ENCODE data around the gene RASGRP1. TPM values are rescaled to one million over a fixed set of nuclear protein-coding genes. Genes with fewer than 3 reads are reported as not detected.

Gene RASGRP1
- total RNA-seq, 1 experiment from 2014 or later = 2.8 TPM

DNA sequence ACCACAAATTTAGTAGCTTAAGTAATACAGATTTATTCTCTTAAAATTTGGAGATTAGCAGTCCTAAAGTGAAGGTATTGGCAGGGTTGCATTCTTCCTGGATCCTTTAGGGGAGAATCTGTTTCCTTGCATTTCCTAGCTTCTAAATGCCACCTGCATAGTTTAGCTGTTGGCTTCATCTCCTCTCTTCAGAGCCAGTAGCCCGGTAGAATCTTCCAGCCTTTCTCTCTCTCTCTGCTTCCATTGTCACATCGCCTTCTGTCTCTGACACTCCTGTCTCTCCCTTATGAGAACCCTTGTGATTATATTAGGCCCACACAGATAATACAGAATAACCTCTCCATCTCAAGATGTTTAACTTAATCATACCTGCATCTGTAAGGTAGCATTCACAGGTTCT lies 89.3 kb downstream of the RASGRP1 start:
- CTCF ChIA-PET = interaction anchor here (1.8 to 2.6 kb wide), 4 partner anchors 21 to 216 kb away, joined by 8 to 9 read pairs (median 8); partner anchors contain the start of genes FAM98B and RASGRP1
- Mint-ChIP-seq H3K9me3 (no peaks in the 10 kb centered on the region), H3K27ac (no peak overlapping the region), H3K4me3 (no peak overlapping the region), H3K36me3 (peaks cover 34% of the 10 kb centered on the region), H3K4me1 (no peaks in the 10 kb centered on the region), H3K27me3 (ENCODE audit: low read depth) (no peaks in the 10 kb centered on the region)
- POLR2A ChIA-PET = no interaction called here
- ATAC-seq (no peak), DNase-seq (ENCODE audit: low spot score) (no peak)
- TF ChIP-seq NFYB (CRISPR knock-in tag; conservative IDR thresholded peaks at IDR 0.05; ENCODE audit: low read depth) (no peak), PRDM15 (CRISPR knock-in tag; IDR thresholded peaks at IDR 0.05) (no peak), ATF1 (CRISPR knock-in tag; IDR thresholded peaks at IDR 0.05) (no peak), NR3C1 (CRISPR knock-in tag; conservative IDR thresholded peaks at IDR 0.05; ENCODE audit: low read depth) (no peak), ELF4 (CRISPR knock-in tag; IDR thresholded peaks at IDR 0.05; ENCODE audit: low read depth) (no peak), ZNF219 (CRISPR knock-in tag; IDR thresholded peaks at IDR 0.05; ENCODE audit: borderline replicate concordance) (no peak), ZMAT4 (CRISPR knock-in tag; IDR thresholded peaks at IDR 0.05) (no peak), IRF1 (CRISPR knock-in tag; IDR thresholded peaks at IDR 0.05) (no peak), CREB1 (CRISPR knock-in tag; IDR thresholded peaks at IDR 0.05) (no peak), ZNF263 (CRISPR knock-in tag; IDR thresholded peaks at IDR 0.05; ENCODE audit: low read depth) (no peak)
- TF ChIP-seq, protein P1, sequence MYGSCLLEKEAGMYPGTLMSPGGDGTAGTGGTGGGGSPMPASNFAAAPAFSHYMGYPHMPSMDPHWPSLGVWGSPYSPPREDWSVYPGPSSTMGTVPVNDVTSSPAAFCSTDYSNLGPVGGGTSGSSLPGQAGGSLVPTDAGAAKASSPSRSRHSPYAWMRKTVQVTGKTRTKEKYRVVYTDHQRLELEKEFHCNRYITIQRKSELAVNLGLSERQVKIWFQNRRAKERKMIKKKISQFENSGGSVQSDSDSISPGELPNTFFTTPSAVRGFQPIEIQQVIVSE (CRISPR knock-in tag; IDR thresholded peaks at IDR 0.05; ENCODE audit: borderline replicate concordance) = no peak

- no peak overlapping the region for H3K27ac Mint-ChIP-seq
- TF ChIP-seq, protein P2, sequence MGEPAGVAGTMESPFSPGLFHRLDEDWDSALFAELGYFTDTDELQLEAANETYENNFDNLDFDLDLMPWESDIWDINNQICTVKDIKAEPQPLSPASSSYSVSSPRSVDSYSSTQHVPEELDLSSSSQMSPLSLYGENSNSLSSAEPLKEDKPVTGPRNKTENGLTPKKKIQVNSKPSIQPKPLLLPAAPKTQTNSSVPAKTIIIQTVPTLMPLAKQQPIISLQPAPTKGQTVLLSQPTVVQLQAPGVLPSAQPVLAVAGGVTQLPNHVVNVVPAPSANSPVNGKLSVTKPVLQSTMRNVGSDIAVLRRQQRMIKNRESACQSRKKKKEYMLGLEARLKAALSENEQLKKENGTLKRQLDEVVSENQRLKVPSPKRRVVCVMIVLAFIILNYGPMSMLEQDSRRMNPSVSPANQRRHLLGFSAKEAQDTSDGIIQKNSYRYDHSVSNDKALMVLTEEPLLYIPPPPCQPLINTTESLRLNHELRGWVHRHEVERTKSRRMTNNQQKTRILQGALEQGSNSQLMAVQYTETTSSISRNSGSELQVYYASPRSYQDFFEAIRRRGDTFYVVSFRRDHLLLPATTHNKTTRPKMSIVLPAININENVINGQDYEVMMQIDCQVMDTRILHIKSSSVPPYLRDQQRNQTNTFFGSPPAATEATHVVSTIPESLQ (CRISPR knock-in tag; IDR thresholded peaks at IDR 0.05) = no peak
- peak; percentile 44; the same call in 1 of the 2 replicates for TF ChIP-seq CTCF (IDR thresholded peaks at IDR 0.05)
- no peak for TF ChIP-seq MYBL2 (CRISPR knock-in tag; IDR thresholded peaks at IDR 0.05)
- no peak for TF ChIP-seq GRHL2 (CRISPR knock-in tag; IDR thresholded peaks at IDR 0.05; ENCODE audit: insufficient replicate concordance, severe bottlenecking)
- no peak for TF ChIP-seq SMAD3 (CRISPR knock-in tag; IDR thresholded peaks at IDR 0.05; ENCODE audit: borderline replicate concordance)
- TF ChIP-seq TEAD1 (CRISPR knock-in tag; IDR thresholded peaks at IDR 0.05) = no peak
- no peak for TF ChIP-seq NFE2L1 (CRISPR knock-in tag; IDR thresholded peaks at IDR 0.05)
- no peak for TF ChIP-seq NR2C2 (CRISPR knock-in tag; IDR thresholded peaks at IDR 0.05)
- TF ChIP-seq TEAD4 (CRISPR knock-in tag; IDR thresholded peaks at IDR 0.05) = no peak
Measured at GRCh38 chr15:38474155-38474757, 90.4 kb downstream of the RASGRP1 start.

More at GRCh38 chr15:38474155-38474757, 90.4 kb downstream of the RASGRP1 start:
- Mint-ChIP-seq H3K4me1 (no peaks in the 10 kb centered on the region), H3K4me3 (no peak overlapping the region), H3K36me3 (peaks cover 34% of the 10 kb centered on the region), H3K27me3 (ENCODE audit: low read depth) (no peaks in the 10 kb centered on the region), H3K9me3 (no peaks in the 10 kb centered on the region)
- POLR2A ChIA-PET = no interaction called here
- ATAC-seq (peak; percentile 85), DNase-seq (ENCODE audit: low spot score) (no peak)
- CTCF ChIA-PET = interaction anchor here (0.6 to 2.6 kb wide), 10 partner anchors 13 to 478 kb away, joined by 3 to 9 read pairs (median 4); partner anchors contain the start of genes FAM98B and RASGRP1
